WTC11 (cell line): Measurements from ENCODE around the gene MEPCE. TPM values are rescaled to one million over a fixed set of nuclear protein-coding genes. Genes with fewer than 3 reads are reported as not detected.

Experiments
- ATAC-seq: fragments of 200-7000 bp; cut with Tn5 transposase; 2 replicates; pipeline ENCODE4 v1.10.0; 2021; ENCODE audit warnings: mild to moderate bottlenecking, moderate library complexity
- CTCF ChIA-PET: fragments of 300-600 bp; sonication (Branson Sonifier 250); formaldehyde crosslinking; loops from one replicate; lab custom pipeline; 2021; ENCODE audit warnings: antibody characterized with exemption; lab: Charles Lee
- POLR2A ChIA-PET: fragments of 350-600 bp; sonication (Branson Sonifier 250); formaldehyde crosslinking; loops from one replicate; lab custom pipeline; 2021; ENCODE audit warnings: antibody characterized with exemption; lab: Charles Lee
- DNase-seq: peaks from one replicate; pipeline ENCODE4 v3.0.0; 2021; ENCODE audit warnings: low spot score
- H3K27ac Mint-ChIP-seq: 2 replicates; pipeline ENCODE4 v1.8.0; 2021; ENCODE audit warnings: mixed read lengths
- H3K27me3 Mint-ChIP-seq: 2 replicates; pipeline ENCODE4 v1.8.0; 2021; ENCODE audit warnings: low read depth, mild to moderate bottlenecking, moderate library complexity, mixed read lengths
- H3K36me3 Mint-ChIP-seq: 2 replicates; pipeline ENCODE4 v1.8.0; 2021; ENCODE audit warnings: mixed read lengths
- H3K4me1 Mint-ChIP-seq: 2 replicates; pipeline ENCODE4 v1.8.0; 2022; ENCODE audit warnings: mixed read lengths
- H3K4me3 Mint-ChIP-seq: 2 replicates; pipeline ENCODE4 v1.8.0; 2021; ENCODE audit warnings: mild to moderate bottlenecking, moderate library complexity, mixed read lengths
- H3K9me3 Mint-ChIP-seq: 2 replicates; pipeline ENCODE4 v1.8.0; 2021; ENCODE audit warnings: mixed read lengths
- AFF4 ChIP-seq: sonication (generic); formaldehyde crosslinking; IDR thresholded peaks from 2 replicates; pipeline ENCODE4 v1.8.1; 2023; ENCODE audit warnings: mild to moderate bottlenecking, missing genetic modification reagents, borderline replicate concordance
- ATF3 ChIP-seq: sonication (generic); formaldehyde crosslinking; conservative IDR thresholded peaks from 2 replicates; pipeline ENCODE4 v1.8.1; 2022; ENCODE audit warnings: mild to moderate bottlenecking, missing genetic modification reagents
- CREB1 ChIP-seq: sonication (generic); formaldehyde crosslinking; IDR thresholded peaks from 2 replicates; pipeline ENCODE4 v1.8.0; 2023; ENCODE audit warnings: mild to moderate bottlenecking, missing genetic modification reagents
- CREM ChIP-seq: sonication (generic); formaldehyde crosslinking; IDR thresholded peaks from 2 replicates; pipeline ENCODE4 v1.8.1; 2022; ENCODE audit warnings: mild to moderate bottlenecking, missing genetic modification reagents, moderate library complexity
- CTCF ChIP-seq: fragments of 200-600 bp; IDR thresholded peaks from 2 replicates; pipeline ENCODE4 v1.8.0; 2022; ENCODE audit warnings: antibody characterized with exemption
- E2F4 ChIP-seq: sonication (generic); formaldehyde crosslinking; IDR thresholded peaks from 2 replicates; pipeline ENCODE4 v1.8.1; 2022; ENCODE audit warnings: low read depth, mild to moderate bottlenecking, moderate library complexity, missing genetic modification reagents, borderline replicate concordance
- ELF4 ChIP-seq: sonication (generic); formaldehyde crosslinking; IDR thresholded peaks from 2 replicates; pipeline ENCODE4 v1.8.1; 2022; ENCODE audit warnings: low read depth, mild to moderate bottlenecking, moderate library complexity, missing genetic modification reagents
- EMX1 ChIP-seq: fragments of 250-450 bp; sonication (Bioruptor Pico); IDR thresholded peaks from 2 replicates; pipeline ENCODE4 v1.8.0; 2021; ENCODE audit warnings: mild to moderate bottlenecking
- FOXP1 ChIP-seq: sonication (generic); formaldehyde crosslinking; IDR thresholded peaks from 2 replicates; pipeline ENCODE4 v1.8.0; 2022; ENCODE audit warnings: missing genetic modification reagents, mild to moderate bottlenecking, moderate library complexity, borderline replicate concordance
- FOXP4 ChIP-seq: sonication (generic); formaldehyde crosslinking; IDR thresholded peaks from 2 replicates; pipeline ENCODE4 v1.8.0; 2022; ENCODE audit warnings: mild to moderate bottlenecking, missing genetic modification reagents
- GRHL2 ChIP-seq: fragments of 250-450 bp; sonication (Bioruptor Pico); IDR thresholded peaks from 2 replicates; pipeline ENCODE4 v1.8.0; 2022; ENCODE audit warnings: mild to moderate bottlenecking, moderate library complexity; ENCODE audit not compliant: insufficient replicate concordance, severe bottlenecking
- GTF2I ChIP-seq: fragments of 250-450 bp; sonication (Bioruptor Pico); conservative IDR thresholded peaks from 2 replicates; pipeline ENCODE4 v1.4.0; 2021; ENCODE audit warnings: mild to moderate bottlenecking
- JAZF1 ChIP-seq: fragments of 250-450 bp; sonication (Bioruptor Pico); IDR thresholded peaks from 2 replicates; pipeline ENCODE4 v1.9.0; 2021; ENCODE audit warnings: moderate library complexity, mild to moderate bottlenecking, inconsistent platforms
- KAT7 ChIP-seq: sonication (generic); formaldehyde crosslinking; IDR thresholded peaks from 2 replicates; pipeline ENCODE4 v1.8.1; 2023; ENCODE audit warnings: missing genetic modification reagents, mild to moderate bottlenecking, borderline replicate concordance
- MYBL2 ChIP-seq: sonication (generic); formaldehyde crosslinking; IDR thresholded peaks from 2 replicates; pipeline ENCODE4 v1.8.1; 2023; ENCODE audit warnings: mild to moderate bottlenecking, moderate library complexity, missing genetic modification reagents
- NR2C2 ChIP-seq: sonication (generic); formaldehyde crosslinking; IDR thresholded peaks from 2 replicates; pipeline ENCODE4 v1.8.0; 2022; ENCODE audit warnings: mild to moderate bottlenecking, missing genetic modification reagents
- OVOL2 ChIP-seq: fragments of 250-450 bp; sonication (Bioruptor Pico); IDR thresholded peaks from 2 replicates; pipeline ENCODE4 v1.9.0; 2021; ENCODE audit warnings: mild to moderate bottlenecking, borderline replicate concordance
- PRRX2 ChIP-seq: fragments of 250-450 bp; sonication (Bioruptor Pico); IDR thresholded peaks from 2 replicates; pipeline ENCODE4 v1.8.0; 2021; ENCODE audit warnings: mild to moderate bottlenecking
- RELA ChIP-seq: sonication (generic); formaldehyde crosslinking; IDR thresholded peaks from 2 replicates; pipeline ENCODE4 v1.8.1; 2022; ENCODE audit warnings: missing genetic modification reagents, mild to moderate bottlenecking, borderline replicate concordance
- RORB ChIP-seq: fragments of 250-450 bp; sonication (Bioruptor Pico); IDR thresholded peaks from 2 replicates; pipeline ENCODE4 v1.9.0; 2021; ENCODE audit warnings: mild to moderate bottlenecking
- SMAD3 ChIP-seq: sonication (generic); formaldehyde crosslinking; IDR thresholded peaks from 2 replicates; pipeline ENCODE4 v1.8.0; 2022; ENCODE audit warnings: missing genetic modification reagents, mild to moderate bottlenecking, borderline replicate concordance
- TEAD4 ChIP-seq: sonication (generic); formaldehyde crosslinking; IDR thresholded peaks from 2 replicates; pipeline ENCODE4 v1.8.0; 2022; ENCODE audit warnings: mild to moderate bottlenecking, missing genetic modification reagents
- TP53 ChIP-seq: sonication (generic); formaldehyde crosslinking; IDR thresholded peaks from 2 replicates; pipeline ENCODE4 v1.8.1; 2023; ENCODE audit warnings: mild to moderate bottlenecking, missing genetic modification reagents
- USF1 ChIP-seq: sonication (generic); formaldehyde crosslinking; IDR thresholded peaks from 2 replicates; pipeline ENCODE4 v1.8.0; 2022; ENCODE audit warnings: mild to moderate bottlenecking, missing genetic modification reagents
- ZBTB43 ChIP-seq: sonication (generic); formaldehyde crosslinking; IDR thresholded peaks from 2 replicates; pipeline ENCODE4 v1.8.1; 2023; ENCODE audit warnings: mild to moderate bottlenecking, missing genetic modification reagents
- ZNF219 ChIP-seq: sonication (generic); formaldehyde crosslinking; IDR thresholded peaks from 2 replicates; pipeline ENCODE4 v1.8.0; 2023; ENCODE audit warnings: missing genetic modification reagents, mild to moderate bottlenecking, borderline replicate concordance
- ZNF671 ChIP-seq: fragments of 250-450 bp; sonication (Bioruptor Pico); IDR thresholded peaks from 2 replicates; pipeline ENCODE4 v1.8.0; 2021; ENCODE audit warnings: mild to moderate bottlenecking
- total RNA-seq: library from RNA; stranded (reverse); gene quantifications from 3 replicates; pipeline ENCODE4 v1.2.3, GENCODE V29; 2021

The MEPCE gene
- total RNA-seq, 1 experiment from 2014 or later, result 41.9 TPM

- Mint-ChIP-seq H3K27ac (peak overlapping the region; percentile 100), H3K36me3 (peaks cover 25% of the 10 kb centered on the region), H3K4me1 (peaks cover 26% of the 10 kb centered on the region), H3K4me3 (peak overlapping the region; percentile 97), H3K27me3 (peaks cover 30% of the 10 kb centered on the region), H3K9me3 (peaks cover 4% of the 10 kb centered on the region; the same call in 1 of the 2 replicates)
- peak; percentile 100 for DNase-seq
- POLR2A ChIA-PET, result interaction anchor here (0.5 to 3.0 kb wide), 20 partner anchors 13 to 865 kb away, joined by 3 to 25 read pairs (median 4); partner anchors contain the start of genes FBXO24, LAMTOR4, MOSPD3 and TSC22D4
- ATAC-seq, result peak; percentile 68
- CTCF ChIA-PET, result interaction anchor here (0.6 to 3.2 kb wide), 19 partner anchors 14 to 276 kb away, joined by 3 to 20 read pairs (median 4); partner anchors contain the start of genes FBXO24, LRCH4 and POP7
- TF ChIP-seq TP53 (CRISPR knock-in tag), result no peak
- TF ChIP-seq CTCF, result no peak
- TF ChIP-seq ELF4 (CRISPR knock-in tag), result 0 out of 2 replicates have a peak, but pooled peaks have one; percentile 52
- no peak for TF ChIP-seq FOXP4 (CRISPR knock-in tag)
- no peak for TF ChIP-seq GRHL2
- TF ChIP-seq EMX1, result no peak
- peak; percentile 61; the same call in 1 of the 2 replicates for TF ChIP-seq CREB1 (CRISPR knock-in tag)
- TF ChIP-seq ZNF671 (CRISPR knock-in tag), result no peak
- no peak for TF ChIP-seq AFF4 (CRISPR knock-in tag)
- peak; percentile 84 for TF ChIP-seq SMAD3
- TF ChIP-seq ATF3 (CRISPR knock-in tag), result no peak
- TF ChIP-seq FOXP1 (CRISPR knock-in tag), result no peak
- no peak for TF ChIP-seq RELA (CRISPR knock-in tag)
- no peak for TF ChIP-seq TEAD4 (CRISPR knock-in tag)
- TF ChIP-seq E2F4 (CRISPR knock-in tag), result no peak
- no peak for TF ChIP-seq OVOL2
- TF ChIP-seq MYBL2, result peak; percentile 86
- no peak for TF ChIP-seq JAZF1 (CRISPR knock-in tag)
- TF ChIP-seq RORB (CRISPR knock-in tag), result no peak
- TF ChIP-seq PRRX2 (CRISPR knock-in tag), result no peak
- TF ChIP-seq CREM (CRISPR knock-in tag), result peak; percentile 83
- TF ChIP-seq ZBTB43 (CRISPR knock-in tag), result no peak
- TF ChIP-seq ZNF219 (CRISPR knock-in tag), result no peak
- no peak for TF ChIP-seq NR2C2 (CRISPR knock-in tag)
- TF ChIP-seq USF1, result peak; percentile 92
- no peak for TF ChIP-seq GTF2I (CRISPR knock-in tag)
- TF ChIP-seq KAT7, result no peak
Measured at GRCh38 chr7:100428967-100429636, 529 bp upstream of the MEPCE start.
